Measurements from ENCODE around the gene CRTC3.

- no peak for TF ChIP-seq CTCF (conservative IDR thresholded peaks at IDR 0.05 in 1 of 2, IDR thresholded peaks at IDR 0.05 in 1 of 2; ENCODE audit: low read depth in 1 of 2, low read length in 2 of 2)
- TF ChIP-seq EZH2 (IDR thresholded peaks at IDR 0.05; ENCODE audit: low read length, missing control alignments) = no peak
Observed at GRCh38 chr15:90677807-90678790, 148.4 kb downstream of the CRTC3 start.

Data from fibroblast of lung (primary cell).